Neural progenitor cell (in vitro differentiated cells): Measurements from ENCODE around the gene NOM1. TPM values are rescaled to one million over a fixed set of nuclear protein-coding genes. Genes with fewer than 3 reads are reported as not detected.

Experiments used
- DNase-seq: peaks from one replicate; pipeline ENCODE4 v3.0.0-alpha.2; 2016; ENCODE audit warnings: low spot score
- H2AFZ ChIP-seq: fragments of 200-600 bp; sonication (generic); replicated peaks from 2 replicates; pipeline ENCODE4 v1.6.1; 2016; ENCODE audit warnings: antibody characterized with exemption
- H3F3A ChIP-seq: fragments of 200-600 bp; sonication (generic); 2 replicates; pipeline ENCODE4 v1.6.1; 2016; ENCODE audit warnings: antibody characterized with exemption, low read depth
- H3K27ac ChIP-seq: fragments of 200-600 bp; sonication (generic); 2 replicates; pipeline ENCODE4 v1.5.1; 2016; ENCODE audit warnings: mild to moderate bottlenecking
- H3K27me3 ChIP-seq: fragments of 200-600 bp; sonication (generic); 2 replicates; pipeline ENCODE4 v1.6.1; 2016; ENCODE audit warnings: mild to moderate bottlenecking, moderate library complexity
- H3K36me3 ChIP-seq: fragments of 200-600 bp; sonication (generic); 2 replicates; pipeline ENCODE4 v1.5.1; 2016
- H3K4me1 ChIP-seq: fragments of 200-600 bp; sonication (generic); 2 replicates; pipeline ENCODE4 v1.6.1; 2016; ENCODE audit warnings: mixed run types
- H3K4me2 ChIP-seq: fragments of 200-600 bp; sonication (generic); 2 replicates; pipeline ENCODE4 v1.6.1; 2016
- H3K4me3 ChIP-seq: fragments of 200-600 bp; sonication (generic); 2 replicates; pipeline ENCODE4 v1.5.1; 2016
- H3K79me2 ChIP-seq: fragments of 200-600 bp; sonication (generic); 2 replicates; pipeline ENCODE4 v1.6.1; 2016; ENCODE audit warnings: low read depth
- H3K9ac ChIP-seq: fragments of 200-600 bp; sonication (generic); 2 replicates; pipeline ENCODE4 v1.6.1; 2016
- H3K9me3 ChIP-seq: fragments of 200-600 bp; sonication (generic); 2 replicates; pipeline ENCODE4 v1.5.1; 2016; ENCODE audit warnings: low read depth
- H4K20me1 ChIP-seq: fragments of 200-600 bp; sonication (generic); 2 replicates; pipeline ENCODE4 v1.6.1; 2016; ENCODE audit warnings: low read depth
- H3K27ac Mint-ChIP-seq: 3 replicates; pipeline ENCODE4 v1.8.0; 2021; ENCODE audit warnings: mixed read lengths
- H3K27me3 Mint-ChIP-seq: 2 replicates; pipeline ENCODE4 v1.8.0; 2022; ENCODE audit warnings: low read depth, mild to moderate bottlenecking, inconsistent platforms, moderate library complexity, mixed read lengths; ENCODE audit not compliant: insufficient read depth
- H3K36me3 Mint-ChIP-seq: 3 replicates; pipeline ENCODE4 v1.8.0; 2021; ENCODE audit warnings: mixed read lengths
- H3K4me1 Mint-ChIP-seq: 3 replicates; pipeline ENCODE4 v1.8.0; 2021; ENCODE audit warnings: mixed read lengths
- H3K4me3 Mint-ChIP-seq: 3 replicates; pipeline ENCODE4 v1.8.0; 2021; ENCODE audit warnings: mild to moderate bottlenecking, moderate library complexity, mixed read lengths
- H3K9me3 Mint-ChIP-seq: 3 replicates; pipeline ENCODE4 v1.8.0; 2020; ENCODE audit warnings: mixed read lengths
- EZH2 ChIP-seq: fragments of 200-600 bp; sonication (generic); IDR thresholded peaks from 2 replicates; pipeline ENCODE4 v1.6.1; 2017; ENCODE audit warnings: antibody characterized with exemption, mild to moderate bottlenecking, moderate library complexity
- EZH2phosphoT487 ChIP-seq: fragments of 200-600 bp; sonication (generic); IDR thresholded peaks from 2 replicates; pipeline ENCODE4 v1.6.1; 2017; ENCODE audit warnings: antibody characterized with exemption
- total RNA-seq: library from RNA; depleted of rRNA; stranded (reverse); fragments of >200 nt; gene quantifications from 2 replicates; pipeline ENCODE4 v1.2.3, GENCODE V29; 2015; ENCODE audit warnings: low replicate concordance
- TF ChIP-seq, protein P1 (sequence below): fragments of 200-600 bp; sonication (generic); IDR thresholded peaks from 2 replicates; pipeline ENCODE4 v1.5.1; 2017; ENCODE audit warnings: antibody characterized with exemption, mild to moderate bottlenecking

NOM1 gene
- total RNA-seq, 1 donor from 2014 or later: 10.9 TPM

GRCh38 chr7:157004521-157005455, 55.3 kb downstream of the NOM1 start:
- peak overlapping the region; percentile 26 for H3K4me3 ChIP-seq
- no peaks in the 10 kb centered on the region for H3K9me3 ChIP-seq
- H4K20me1 ChIP-seq: peaks cover 97% of the 10 kb centered on the region
- no peak overlapping the region for H3K27ac ChIP-seq
- Mint-ChIP-seq H3K27ac (no peak overlapping the region), H3K9me3 (peaks cover 5% of the 10 kb centered on the region), H3K4me1 (peaks cover 26% of the 10 kb centered on the region), H3K36me3 (no peaks in the 10 kb centered on the region), H3K27me3 (peaks cover 79% of the 10 kb centered on the region), H3K4me3 (peak overlapping the region; percentile 4)
- no peak overlapping the region for H2AFZ ChIP-seq
- H3K79me2 ChIP-seq: no peaks in the 10 kb centered on the region
- H3K36me3 ChIP-seq: no peaks in the 10 kb centered on the region
- peaks cover 38% of the 10 kb centered on the region for H3K4me1 ChIP-seq
- peaks cover 100% of the 10 kb centered on the region for H3K27me3 ChIP-seq
- no peak overlapping the region for H3K9ac ChIP-seq
- TF ChIP-seq EZH2 (peak; percentile 99), EZH2phosphoT487 (peak; percentile 95)
- TF ChIP-seq, protein P1, sequence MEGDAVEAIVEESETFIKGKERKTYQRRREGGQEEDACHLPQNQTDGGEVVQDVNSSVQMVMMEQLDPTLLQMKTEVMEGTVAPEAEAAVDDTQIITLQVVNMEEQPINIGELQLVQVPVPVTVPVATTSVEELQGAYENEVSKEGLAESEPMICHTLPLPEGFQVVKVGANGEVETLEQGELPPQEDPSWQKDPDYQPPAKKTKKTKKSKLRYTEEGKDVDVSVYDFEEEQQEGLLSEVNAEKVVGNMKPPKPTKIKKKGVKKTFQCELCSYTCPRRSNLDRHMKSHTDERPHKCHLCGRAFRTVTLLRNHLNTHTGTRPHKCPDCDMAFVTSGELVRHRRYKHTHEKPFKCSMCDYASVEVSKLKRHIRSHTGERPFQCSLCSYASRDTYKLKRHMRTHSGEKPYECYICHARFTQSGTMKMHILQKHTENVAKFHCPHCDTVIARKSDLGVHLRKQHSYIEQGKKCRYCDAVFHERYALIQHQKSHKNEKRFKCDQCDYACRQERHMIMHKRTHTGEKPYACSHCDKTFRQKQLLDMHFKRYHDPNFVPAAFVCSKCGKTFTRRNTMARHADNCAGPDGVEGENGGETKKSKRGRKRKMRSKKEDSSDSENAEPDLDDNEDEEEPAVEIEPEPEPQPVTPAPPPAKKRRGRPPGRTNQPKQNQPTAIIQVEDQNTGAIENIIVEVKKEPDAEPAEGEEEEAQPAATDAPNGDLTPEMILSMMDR: no peak
- no peak for DNase-seq
- H3F3A ChIP-seq: peaks cover 47% of the 10 kb centered on the region
- peak overlapping the region; percentile 65 for H3K4me2 ChIP-seq

DNA sequence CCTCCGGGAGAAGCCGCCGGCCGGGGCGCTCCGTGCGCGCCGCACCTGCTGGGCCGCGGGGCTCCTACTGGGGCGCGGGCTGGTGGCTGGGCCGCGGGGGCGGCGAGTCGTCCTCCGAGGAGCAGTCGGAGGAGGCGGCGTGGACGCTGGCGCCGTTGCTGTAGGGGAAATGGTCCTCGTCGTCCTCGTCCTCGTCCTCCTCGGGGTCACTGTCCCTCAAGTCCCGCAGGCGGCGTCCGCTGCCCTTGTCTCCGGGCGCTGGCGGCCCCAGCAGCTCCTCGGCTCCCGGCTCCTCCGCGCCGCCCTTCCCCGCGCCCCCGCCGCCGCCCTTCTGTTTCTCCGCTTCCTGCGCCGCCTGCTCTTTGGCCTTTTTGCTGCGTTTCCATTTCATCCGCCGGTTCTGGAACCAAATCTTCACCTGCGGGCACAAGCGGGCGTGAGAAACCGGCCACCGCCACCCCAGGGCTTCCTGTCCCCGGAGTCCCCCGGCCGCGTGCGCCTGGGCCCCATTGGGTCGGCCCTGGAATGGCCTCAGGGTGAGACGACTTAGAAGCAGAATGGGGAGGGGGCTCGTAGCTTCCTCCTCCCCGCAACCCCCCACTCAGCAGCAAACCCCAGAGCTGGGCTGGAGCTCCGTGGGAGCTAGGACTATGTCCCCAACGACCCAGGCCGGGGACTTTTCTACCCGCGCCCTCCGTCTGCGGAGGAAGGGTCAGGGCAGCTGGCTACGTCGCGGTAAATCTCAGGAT, 56.1 kb downstream of the NOM1 start:
- Histone ChIP-seq H4K20me1 (peaks cover 93% of the 10 kb centered on the region), H3K9ac (no peak overlapping the region), H3K36me3 (no peaks in the 10 kb centered on the region), H3K4me2 (peak overlapping the region; percentile 39), H2AFZ (no peak overlapping the region), H3K79me2 (no peaks in the 10 kb centered on the region), H3K27me3 (peaks cover 98% of the 10 kb centered on the region), H3K27ac (no peak overlapping the region), H3K9me3 (no peaks in the 10 kb centered on the region), H3K4me1 (peaks cover 29% of the 10 kb centered on the region), H3K4me3 (no peak overlapping the region), H3F3A (peaks cover 45% of the 10 kb centered on the region)
- Mint-ChIP-seq H3K36me3 (no peaks in the 10 kb centered on the region), H3K4me1 (peaks cover 26% of the 10 kb centered on the region), H3K27ac (no peak overlapping the region), H3K9me3 (peaks cover 5% of the 10 kb centered on the region), H3K27me3 (peaks cover 74% of the 10 kb centered on the region), H3K4me3 (no peak overlapping the region)
- TF ChIP-seq, protein P1: peak; percentile 4
- peak; percentile 99 for TF ChIP-seq EZH2
- TF ChIP-seq EZH2phosphoT487: peak; percentile 99
- DNase-seq: peak; percentile 79

GRCh38 chr7:157006205-157006747, 56.8 kb downstream of the NOM1 start:
- DNase-seq: peak; percentile 42
- Histone ChIP-seq H3K79me2 (no peaks in the 10 kb centered on the region), H3K4me3 (no peak overlapping the region), H2AFZ (no peak overlapping the region), H3K36me3 (no peaks in the 10 kb centered on the region), H4K20me1 (peaks cover 92% of the 10 kb centered on the region), H3K4me2 (no peak overlapping the region), H3K4me1 (peaks cover 33% of the 10 kb centered on the region), H3K9ac (no peak overlapping the region), H3K27ac (no peak overlapping the region), H3K9me3 (no peaks in the 10 kb centered on the region), H3K27me3 (peaks cover 98% of the 10 kb centered on the region), H3F3A (peaks cover 38% of the 10 kb centered on the region)
- H3K4me1 Mint-ChIP-seq: peaks cover 19% of the 10 kb centered on the region
- no peak overlapping the region for H3K4me3 Mint-ChIP-seq
- no peaks in the 10 kb centered on the region for H3K36me3 Mint-ChIP-seq
- TF ChIP-seq EZH2: peak; percentile 98
- TF ChIP-seq, protein P1: no peak
- TF ChIP-seq EZH2phosphoT487: peak; percentile 100
- H3K27me3 Mint-ChIP-seq: peaks cover 70% of the 10 kb centered on the region
- H3K9me3 Mint-ChIP-seq: peaks cover 4% of the 10 kb centered on the region
- H3K27ac Mint-ChIP-seq: no peak overlapping the region
